GM19193 (cell line): ENCODE data around the gene KIZ.

Experiments
- POLR2A ChIP-seq: IDR thresholded peaks from 4 replicates; pipeline ENCODE4 v1.6.1; 2011; ENCODE audit not compliant: insufficient read depth, insufficient read length; ENCODE audit errors: extremely low read depth

Gene KIZ

DNA sequence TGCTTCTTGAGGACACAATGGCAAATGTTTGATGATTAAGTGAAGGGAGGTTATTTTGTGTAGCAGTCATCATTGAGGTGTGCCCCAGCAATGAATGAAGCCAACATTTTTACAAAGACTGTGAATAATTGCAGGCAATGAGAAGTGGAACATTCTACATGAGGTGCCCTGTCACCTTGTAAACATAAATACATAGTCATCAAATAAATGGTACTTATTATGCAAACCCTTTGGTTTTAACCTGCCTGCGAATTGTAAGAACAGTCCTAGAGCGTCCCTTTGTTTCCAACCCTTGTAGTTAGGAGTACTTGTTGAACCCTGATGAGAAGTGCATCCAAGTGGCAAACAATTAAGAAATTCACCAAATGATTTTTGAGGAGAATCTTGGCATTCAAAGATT is 7.1 kb upstream of the KIZ start:
- no peak for TF ChIP-seq POLR2A

DNA sequence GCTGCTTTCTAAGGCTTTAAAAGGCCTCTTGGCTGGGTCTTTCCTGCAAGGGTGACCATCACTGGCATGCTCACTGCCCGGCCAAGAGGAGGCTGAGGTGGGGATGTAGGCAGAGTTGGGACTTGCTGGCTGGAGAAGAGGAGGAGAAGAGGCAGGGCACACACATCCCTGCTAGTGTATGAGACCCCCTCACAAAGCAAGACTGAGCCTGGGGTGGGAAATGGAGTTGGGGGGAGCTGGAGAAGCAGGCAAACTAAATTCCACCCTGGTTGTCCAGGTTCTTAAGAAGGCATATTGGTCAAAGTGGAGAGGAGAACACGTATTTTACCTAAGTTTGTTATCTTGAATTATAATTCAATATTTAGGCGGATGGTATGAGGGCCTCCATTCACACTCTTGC is 1.7 kb upstream of the KIZ start:
- no peak for TF ChIP-seq POLR2A

DNA sequence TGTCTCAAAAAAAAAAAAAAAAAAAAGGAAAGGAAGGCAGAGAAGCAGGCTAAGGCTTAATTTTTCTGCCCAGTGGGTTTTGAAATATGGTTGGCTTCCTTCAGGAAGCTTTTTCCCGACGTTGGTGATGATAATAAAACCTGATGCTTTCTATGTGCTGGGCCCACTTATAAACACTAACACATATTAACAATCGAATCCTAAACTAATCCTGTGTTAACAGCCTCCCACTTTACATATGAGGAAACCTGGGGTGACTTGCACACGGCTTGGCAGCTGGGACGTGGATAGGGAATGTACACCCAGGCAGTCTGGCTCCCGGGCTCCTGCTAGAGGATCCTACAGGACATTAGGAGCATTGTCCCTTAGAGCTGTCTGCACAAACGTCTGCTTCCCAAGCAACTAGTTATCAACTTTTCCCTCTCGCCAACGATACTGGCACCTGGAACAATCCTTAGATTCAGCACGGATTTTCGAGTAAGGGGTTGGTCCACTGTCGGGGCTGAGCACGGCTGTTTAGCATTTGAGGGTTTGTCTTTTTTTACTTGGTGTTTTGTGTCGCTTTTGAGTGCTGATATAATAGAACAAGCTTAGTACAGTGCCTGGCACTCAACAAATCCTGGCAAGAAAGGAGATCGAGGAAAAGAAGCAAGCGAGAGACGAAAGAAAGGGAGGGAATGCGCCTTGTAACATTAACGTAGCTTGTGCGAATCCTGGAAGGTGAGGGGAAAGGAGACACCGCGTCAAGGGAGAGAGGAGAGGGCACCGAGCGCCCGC is 622 bp upstream of the KIZ start:
- TF ChIP-seq POLR2A: no peak

DNA sequence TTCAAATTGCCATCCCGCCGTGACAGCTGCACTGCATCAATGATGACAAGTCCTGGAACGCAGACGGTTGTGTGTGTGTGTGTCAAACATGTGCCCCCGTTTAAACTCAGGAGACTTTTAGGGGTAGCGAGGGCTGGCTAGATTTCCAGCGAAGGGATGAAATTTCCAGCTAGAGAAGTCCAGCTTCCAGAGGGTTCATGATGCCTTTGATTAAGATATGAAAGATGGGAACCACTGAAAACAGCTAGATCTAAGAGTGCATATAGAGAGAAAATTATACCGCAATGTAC is 644 bp downstream of the KIZ start:
- TF ChIP-seq POLR2A: no peak

DNA sequence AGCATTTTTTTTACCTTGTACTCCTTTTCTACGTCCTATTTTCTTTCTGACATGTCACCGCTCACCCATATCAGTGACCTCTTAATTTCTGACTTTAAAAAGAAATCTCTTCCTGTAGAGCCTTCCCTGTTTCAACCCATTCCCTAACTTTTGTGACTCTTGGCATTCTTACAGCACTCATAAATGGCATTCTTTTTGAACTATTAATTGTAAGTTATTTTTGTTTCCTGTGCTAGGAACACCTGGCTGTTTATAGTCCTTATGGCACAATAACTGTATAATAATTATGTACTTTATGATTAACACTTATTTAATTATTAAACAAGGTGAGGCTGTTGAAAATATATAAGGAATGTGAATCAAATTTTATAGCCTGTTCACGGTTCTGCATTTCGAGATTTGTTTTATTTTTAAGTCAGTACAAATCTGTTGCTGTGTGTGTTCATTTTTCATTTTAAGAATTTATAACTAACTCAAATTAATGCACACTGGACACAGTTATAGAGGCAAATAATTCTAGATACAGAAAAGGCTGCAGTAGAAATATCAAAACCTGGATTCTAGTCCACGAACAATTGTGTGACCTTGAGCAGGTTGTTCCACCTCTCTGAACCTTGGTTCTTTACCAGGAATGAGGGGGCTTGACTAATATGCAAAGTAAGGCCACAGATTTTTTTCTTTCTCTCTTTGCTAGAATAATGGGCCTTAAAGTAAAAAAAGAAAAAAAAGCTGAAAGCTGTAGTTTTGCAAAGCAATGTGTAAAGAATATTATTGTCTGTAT is 1.5 kb downstream of the KIZ start:
- TF ChIP-seq POLR2A: no peak

DNA sequence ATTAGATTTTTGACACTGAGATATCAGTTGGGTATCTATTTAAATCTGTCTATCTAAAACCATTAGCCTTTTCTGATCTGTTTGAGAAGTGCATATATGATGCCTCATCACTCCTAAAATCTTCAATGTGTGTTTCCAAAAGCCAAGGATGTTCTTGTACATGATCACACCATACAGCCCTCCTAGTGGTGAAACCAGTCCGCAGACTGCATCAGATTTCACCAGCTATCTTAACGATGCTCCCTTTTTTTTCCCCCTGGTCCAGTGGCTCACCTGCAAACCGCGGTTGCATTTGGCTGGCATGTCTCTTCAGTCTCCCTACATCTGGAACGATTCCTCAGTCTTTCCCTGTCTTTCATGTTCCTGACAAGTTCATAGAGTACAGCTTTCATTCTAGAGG is 4.0 kb downstream of the KIZ start:
- TF ChIP-seq POLR2A: no peak

DNA sequence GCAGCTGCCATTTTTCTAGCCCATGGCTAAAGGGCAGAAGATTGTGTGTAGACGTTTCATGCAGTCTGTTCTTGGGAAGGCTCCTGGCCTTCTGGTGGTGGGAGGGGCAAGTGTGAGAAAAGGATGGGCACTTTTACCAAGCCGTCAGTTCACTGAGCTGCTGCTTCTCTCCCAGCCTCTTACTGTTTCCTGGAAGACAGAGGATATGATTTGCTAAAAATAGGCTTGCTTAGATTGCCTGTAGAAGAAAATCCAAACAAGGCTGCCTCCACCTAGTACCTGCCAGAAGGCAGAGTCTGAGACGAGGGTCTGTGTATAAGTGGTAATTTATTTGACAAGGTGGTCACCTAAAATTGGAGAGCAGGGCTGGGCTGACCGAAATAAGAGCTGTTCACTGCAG is 7.5 kb downstream of the KIZ start:
- no peak for TF ChIP-seq POLR2A

DNA sequence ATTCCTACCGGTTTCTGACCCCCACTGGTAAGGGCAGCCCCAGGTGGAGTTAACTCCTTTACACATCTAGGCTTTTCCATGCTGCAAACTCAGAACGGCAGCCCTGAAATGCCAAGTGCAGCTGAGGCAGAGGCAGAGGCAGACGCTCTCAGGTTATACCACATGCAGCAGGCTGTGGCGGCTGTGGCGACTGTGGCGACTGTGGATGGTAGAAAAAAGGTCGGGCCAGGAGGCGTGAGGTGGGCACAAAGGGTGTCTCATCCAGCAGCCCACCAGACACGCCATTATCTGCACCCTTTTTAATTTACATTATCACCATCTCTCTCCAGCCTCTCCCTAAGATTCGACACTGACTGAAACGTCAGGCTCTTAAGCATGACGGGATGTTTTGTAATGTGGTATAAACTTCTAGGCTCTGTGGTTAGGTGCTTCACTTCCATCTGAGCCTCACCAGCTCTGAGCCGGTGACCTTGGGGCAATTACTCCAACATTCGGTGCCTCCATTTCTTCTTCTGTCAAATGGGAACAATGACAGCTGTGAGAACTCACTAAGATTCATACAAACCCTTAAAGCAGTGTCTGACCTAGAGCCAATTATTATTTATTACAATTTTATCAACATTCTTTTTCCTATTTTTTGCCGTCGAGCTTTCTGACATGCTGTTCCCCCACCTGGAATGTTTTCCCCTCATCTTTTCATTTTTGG is 8.2 kb downstream of the KIZ start:
- TF ChIP-seq POLR2A: no peak

DNA sequence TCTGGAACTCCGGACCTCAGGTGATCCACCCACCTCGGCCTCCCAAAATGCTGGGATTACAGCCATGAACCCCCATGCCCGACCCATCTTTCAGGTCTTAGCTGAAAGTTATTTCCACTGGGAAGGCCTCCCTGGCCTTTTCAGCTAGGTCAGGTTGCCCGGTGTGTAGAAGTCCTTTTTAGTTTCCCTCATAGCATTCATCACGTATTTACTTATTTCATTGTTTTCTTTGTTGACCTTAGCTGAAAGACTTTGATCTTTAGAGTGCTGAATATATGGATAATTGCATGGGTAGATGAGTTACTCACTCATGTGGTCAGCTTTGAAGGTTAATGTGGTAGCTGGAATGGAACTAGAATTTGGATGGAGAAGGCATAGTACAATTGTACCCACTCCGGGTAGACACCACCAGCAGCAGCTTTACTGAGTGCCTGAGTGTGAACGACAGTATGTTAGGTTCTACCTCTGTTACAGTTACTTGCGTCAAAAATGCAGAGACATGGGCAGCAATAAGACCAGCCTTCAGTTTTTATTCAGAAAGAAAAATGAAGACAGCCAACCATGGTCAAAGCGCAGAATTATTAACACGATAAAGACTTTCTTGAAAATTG is 9.1 kb downstream of the KIZ start:
- TF ChIP-seq POLR2A: no peak

DNA sequence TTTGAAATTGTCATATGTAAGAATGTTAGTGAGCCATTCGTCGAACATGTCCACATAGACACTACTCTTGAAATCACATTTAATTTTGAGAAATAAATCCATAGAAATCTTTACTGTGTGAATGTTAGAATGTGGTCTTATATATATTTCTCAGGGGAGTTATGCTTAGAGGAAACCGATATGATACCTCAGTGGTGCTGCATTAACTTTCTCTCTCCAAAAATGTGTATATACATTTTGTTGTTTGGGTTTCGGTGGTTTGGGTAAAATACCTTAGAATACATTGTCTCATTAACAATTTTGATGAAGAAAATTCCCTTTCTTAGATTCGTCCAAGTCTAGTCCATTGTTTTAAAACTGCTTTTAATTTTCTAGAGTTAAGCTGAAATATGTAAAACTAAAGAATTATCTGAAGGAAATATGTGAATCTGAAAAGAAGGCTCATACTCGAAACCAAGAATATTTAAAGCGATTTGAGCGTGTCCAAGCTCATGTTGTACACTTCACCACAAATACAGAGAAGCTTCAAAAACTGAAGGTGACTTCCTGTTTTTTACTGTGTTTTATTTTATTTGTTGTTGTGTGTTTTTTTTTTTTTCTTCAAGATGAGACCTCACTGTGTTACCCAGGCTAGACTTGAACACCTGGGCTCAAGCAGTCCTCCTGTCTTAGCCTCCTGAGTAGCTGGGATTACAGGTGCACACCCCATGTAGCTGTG is 10.3 kb downstream of the KIZ start:
- no peak for TF ChIP-seq POLR2A

DNA sequence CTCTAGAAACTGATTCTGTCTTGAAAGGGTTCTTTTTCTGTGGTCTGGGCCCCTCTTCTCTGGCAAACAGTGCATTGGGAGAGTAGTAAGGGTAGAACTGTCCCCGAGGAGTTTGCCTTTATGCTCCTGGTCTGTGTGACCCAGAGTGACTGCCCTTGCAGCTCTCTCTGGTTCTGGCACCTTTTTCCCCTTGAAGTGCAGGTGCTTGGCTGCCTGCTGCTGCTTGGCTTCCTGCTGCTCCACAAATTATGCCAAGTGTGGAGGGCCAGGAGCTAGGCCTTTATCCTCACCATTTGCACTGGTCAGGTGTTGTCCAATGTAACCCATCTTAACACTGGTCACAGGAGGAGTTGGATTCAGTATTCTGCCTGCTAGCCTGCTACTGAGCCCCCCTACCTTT is 11.2 kb downstream of the KIZ start:
- TF ChIP-seq POLR2A: no peak

DNA sequence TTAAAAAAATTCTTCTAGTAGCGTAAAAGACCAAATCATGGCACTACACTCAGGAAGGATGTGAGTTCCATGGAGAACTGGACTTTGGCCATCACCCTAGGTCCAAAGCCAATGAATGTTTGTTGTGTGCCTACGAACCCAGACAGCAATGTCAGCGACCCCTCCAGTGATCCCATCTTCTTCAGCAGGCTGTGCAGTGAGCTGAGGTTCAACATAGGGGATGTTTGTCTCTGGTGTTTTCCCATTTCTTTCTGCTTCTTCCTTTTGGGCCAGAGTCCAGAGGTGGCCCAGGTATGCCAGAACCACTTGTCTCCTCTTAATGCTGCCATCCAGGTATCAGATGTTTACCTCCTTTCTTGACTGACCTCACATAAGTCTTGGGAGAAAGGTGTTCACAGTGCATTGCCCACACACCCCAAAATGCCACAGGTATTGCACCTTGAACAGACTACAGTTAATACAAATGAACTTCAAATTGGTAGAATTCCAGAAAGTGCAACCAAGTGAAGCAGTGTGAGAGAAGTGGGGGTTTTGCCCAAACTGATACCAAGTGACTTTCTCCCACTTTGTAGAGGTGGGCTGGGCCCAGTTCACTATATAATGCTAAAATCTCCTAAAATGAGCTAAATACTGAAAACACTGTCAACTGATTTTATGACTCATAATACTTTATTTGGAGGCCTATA is 14.1 kb downstream of the KIZ start:
- TF ChIP-seq POLR2A: no peak

DNA sequence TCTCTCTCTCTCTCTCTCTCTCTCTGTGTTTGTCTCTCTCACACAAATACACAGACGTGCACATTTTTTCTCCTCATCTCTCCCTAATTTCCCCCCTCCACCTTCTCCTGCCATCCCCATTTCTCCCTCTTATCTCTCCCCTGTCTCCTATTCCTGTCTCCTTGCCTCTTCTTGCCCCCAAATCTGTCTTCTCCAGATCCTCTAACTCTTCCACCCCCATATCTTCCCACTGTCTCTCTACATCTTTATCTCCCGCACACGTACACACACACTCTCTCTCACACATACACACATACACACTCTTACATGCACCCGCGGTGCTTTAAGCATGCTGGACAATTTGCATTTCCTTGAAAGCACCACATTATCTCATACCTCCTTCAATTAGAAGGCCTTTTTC is 15.9 kb downstream of the KIZ start:
- no peak for TF ChIP-seq POLR2A

DNA sequence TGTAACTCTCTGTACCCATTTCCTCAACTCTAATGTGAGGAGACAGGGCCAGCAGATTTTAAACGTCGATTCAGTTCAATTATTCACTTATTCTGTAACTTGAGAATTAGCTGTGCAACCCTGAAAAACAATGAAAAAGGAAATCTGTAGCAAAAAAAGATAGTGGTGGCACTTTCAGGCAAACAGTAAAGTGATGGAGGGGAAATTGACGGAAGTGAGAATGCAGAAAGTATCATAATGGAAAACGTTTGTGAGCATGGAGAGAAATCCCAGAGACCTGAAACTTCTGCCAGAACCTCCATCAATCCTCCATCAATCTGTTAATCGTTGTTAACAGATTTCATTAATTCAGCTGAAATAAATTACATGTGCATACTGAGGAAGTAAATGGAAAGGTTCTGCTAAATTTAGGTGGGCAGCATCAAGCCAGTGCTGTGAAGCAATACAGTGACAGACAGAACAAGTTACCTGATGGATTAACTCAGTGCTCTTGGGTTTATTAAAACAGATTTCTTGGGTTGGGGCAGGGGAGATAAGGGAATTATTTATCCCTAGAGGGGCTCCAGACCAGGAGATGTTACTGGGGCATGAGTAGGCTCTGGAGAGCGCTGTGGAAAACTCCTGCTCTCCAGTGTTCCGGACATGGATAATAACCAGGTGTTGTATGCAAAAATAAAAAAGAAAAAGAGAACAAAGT is 17.5 kb downstream of the KIZ start:
- TF ChIP-seq POLR2A: no peak
